ENCODE data around the gene NRF1. TPM values are rescaled to one million over a fixed set of nuclear protein-coding genes. Genes with fewer than 3 reads are reported as not detected.

The NRF1 gene
- total and polyA plus RNA-seq, 4 donors, result 6.9 to 33.3 (median 14.8) TPM

DNA sequence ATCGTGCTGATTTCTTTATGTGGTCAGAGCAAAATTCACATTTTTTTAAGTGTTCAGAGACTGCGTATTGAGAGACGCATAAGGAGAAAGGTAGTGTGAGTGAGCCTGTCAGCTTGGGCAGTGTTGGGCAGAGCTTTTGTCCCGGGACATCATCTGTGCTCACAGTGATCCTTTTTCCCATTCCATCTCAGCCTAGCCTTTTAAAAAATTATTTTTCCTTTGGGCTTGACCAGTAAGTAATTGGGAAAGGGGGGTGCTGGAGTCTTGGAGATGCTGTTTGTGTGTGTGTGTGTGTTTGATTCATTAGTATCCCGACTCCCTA lies 1.5 kb downstream of the NRF1 start:
- peak overlapping the region; percentile 63 to 94 for H3K9ac ChIP-seq (ENCODE audit: insufficient read depth in 1 of 2, low read length in 2 of 2)
- no peaks in the 10 kb centered on the region for H3K27me3 ChIP-seq (ENCODE audit: control insufficient read depth in 3 of 3, insufficient read depth in 3 of 3, low read length in 2 of 3)
- DNase-seq (no peak), ATAC-seq (ENCODE audit: insufficient read depth, low FRiP score) (no peak)
- H3K36me3 ChIP-seq (ENCODE audit: control insufficient read depth in 4 of 4, insufficient read depth in 4 of 4, low read length in 4 of 4), result peaks cover 0 to 8% (median 0%) of the 10 kb centered on the region in 4 donors
- H3K9me3 ChIP-seq (ENCODE audit: control insufficient read depth in 4 of 4, insufficient read depth in 3 of 4, low read length in 3 of 4), result no peaks in the 10 kb centered on the region
- no peak overlapping the region for H3K4me3 ChIP-seq
- WGBS, 2 donors, result 18 to 30% methylated on average over 5 of the region's 5 CpGs
- TF ChIP-seq, protein P1, sequence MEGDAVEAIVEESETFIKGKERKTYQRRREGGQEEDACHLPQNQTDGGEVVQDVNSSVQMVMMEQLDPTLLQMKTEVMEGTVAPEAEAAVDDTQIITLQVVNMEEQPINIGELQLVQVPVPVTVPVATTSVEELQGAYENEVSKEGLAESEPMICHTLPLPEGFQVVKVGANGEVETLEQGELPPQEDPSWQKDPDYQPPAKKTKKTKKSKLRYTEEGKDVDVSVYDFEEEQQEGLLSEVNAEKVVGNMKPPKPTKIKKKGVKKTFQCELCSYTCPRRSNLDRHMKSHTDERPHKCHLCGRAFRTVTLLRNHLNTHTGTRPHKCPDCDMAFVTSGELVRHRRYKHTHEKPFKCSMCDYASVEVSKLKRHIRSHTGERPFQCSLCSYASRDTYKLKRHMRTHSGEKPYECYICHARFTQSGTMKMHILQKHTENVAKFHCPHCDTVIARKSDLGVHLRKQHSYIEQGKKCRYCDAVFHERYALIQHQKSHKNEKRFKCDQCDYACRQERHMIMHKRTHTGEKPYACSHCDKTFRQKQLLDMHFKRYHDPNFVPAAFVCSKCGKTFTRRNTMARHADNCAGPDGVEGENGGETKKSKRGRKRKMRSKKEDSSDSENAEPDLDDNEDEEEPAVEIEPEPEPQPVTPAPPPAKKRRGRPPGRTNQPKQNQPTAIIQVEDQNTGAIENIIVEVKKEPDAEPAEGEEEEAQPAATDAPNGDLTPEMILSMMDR (IDR thresholded peaks at IDR 0.05; ENCODE audit: control extremely low read depth, extremely low read depth), result no peak
- peaks cover 5 to 27% (median 8%) of the 10 kb centered on the region in 5 donors for H3K4me1 ChIP-seq (ENCODE audit: control insufficient read depth in 5 of 5, insufficient read depth in 5 of 5, low read length in 5 of 5)
- no peak overlapping the region for H3K27ac ChIP-seq (ENCODE audit: low read depth in 1 of 2, low read length in 1 of 2)

DNA sequence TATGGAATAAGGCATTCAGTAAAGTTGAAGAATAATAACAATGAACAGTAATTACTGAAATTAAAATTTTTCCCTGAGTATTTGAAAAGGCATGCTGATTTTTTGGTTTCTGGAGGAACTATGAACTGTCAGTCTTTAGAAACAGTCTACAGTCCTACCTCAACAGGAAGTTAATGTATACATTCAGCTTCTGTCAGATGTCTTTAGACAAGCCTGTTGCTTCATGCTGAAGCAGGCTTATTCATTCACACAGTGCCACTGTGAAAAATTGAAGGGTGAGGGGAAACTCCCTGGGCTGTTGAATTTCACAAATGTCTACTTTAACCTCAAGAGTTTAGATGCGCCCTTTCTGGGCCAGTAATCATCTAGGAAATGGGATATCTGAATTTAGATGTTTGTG lies 3.5 kb downstream of the NRF1 start:
- TF ChIP-seq, protein P1 (IDR thresholded peaks at IDR 0.05; ENCODE audit: control extremely low read depth, extremely low read depth), result no peak
- no peak overlapping the region for H3K9ac ChIP-seq (ENCODE audit: insufficient read depth in 1 of 2, low read length in 2 of 2)
- no peaks in the 10 kb centered on the region for H3K27me3 ChIP-seq (ENCODE audit: control insufficient read depth in 3 of 3, insufficient read depth in 3 of 3, low read length in 2 of 3)
- peaks cover 5 to 27% (median 13%) of the 10 kb centered on the region in 5 donors for H3K4me1 ChIP-seq (ENCODE audit: control insufficient read depth in 5 of 5, insufficient read depth in 5 of 5, low read length in 5 of 5)
- ATAC-seq (ENCODE audit: insufficient read depth, low FRiP score) (no peak), DNase-seq (peak in 1 of 3 donors; percentile 38)
- H3K9me3 ChIP-seq (ENCODE audit: control insufficient read depth in 4 of 4, insufficient read depth in 3 of 4, low read length in 3 of 4), result no peaks in the 10 kb centered on the region
- H3K36me3 ChIP-seq (ENCODE audit: control insufficient read depth in 4 of 4, insufficient read depth in 4 of 4, low read length in 4 of 4), result no peaks in the 10 kb centered on the region
- H3K4me3 ChIP-seq, result no peak overlapping the region
- H3K27ac ChIP-seq (ENCODE audit: low read depth in 1 of 2, low read length in 1 of 2), result no peak overlapping the region
- WGBS, 2 donors, result 31 to 53% methylated on average over 1 of the region's 1 CpG

DNA sequence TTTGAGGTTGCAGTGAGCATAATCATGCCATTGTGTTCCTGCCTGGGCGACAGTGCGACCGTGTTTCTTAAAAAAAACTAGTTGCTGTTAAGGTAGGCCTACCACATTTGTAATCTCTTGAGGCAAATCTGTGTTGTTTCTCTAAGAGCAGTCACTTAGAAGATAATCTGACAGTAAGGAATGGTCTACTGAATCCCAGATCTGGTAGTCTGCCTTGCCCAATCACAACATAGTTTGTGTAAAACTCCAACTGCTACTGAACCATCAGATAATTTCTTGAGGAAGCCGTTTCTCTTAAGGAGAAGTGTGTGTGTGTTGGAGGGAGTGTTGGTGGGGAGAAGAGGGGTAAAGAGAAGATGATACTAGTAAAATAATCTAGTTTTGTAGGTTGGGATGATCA lies 5.0 kb downstream of the NRF1 start:
- WGBS, 2 donors, result 39 to 58% methylated on average over 4 of the region's 4 CpGs
- Histone ChIP-seq H3K4me3 (no peak overlapping the region), H3K9ac (ENCODE audit: insufficient read depth in 1 of 2, low read length in 2 of 2) (no peak overlapping the region), H3K36me3 (ENCODE audit: control insufficient read depth in 4 of 4, insufficient read depth in 4 of 4, low read length in 4 of 4) (no peaks in the 10 kb centered on the region), H3K4me1 (ENCODE audit: control insufficient read depth in 5 of 5, insufficient read depth in 5 of 5, low read length in 5 of 5) (peaks cover 1 to 21% (median 13%) of the 10 kb centered on the region in 5 donors), H3K27ac (ENCODE audit: low read depth in 1 of 2, low read length in 1 of 2) (no peak overlapping the region), H3K9me3 (ENCODE audit: control insufficient read depth in 4 of 4, insufficient read depth in 3 of 4, low read length in 3 of 4) (no peaks in the 10 kb centered on the region), H3K27me3 (ENCODE audit: control insufficient read depth in 3 of 3, insufficient read depth in 3 of 3, low read length in 2 of 3) (no peaks in the 10 kb centered on the region)
- ATAC-seq (ENCODE audit: insufficient read depth, low FRiP score) (no peak), DNase-seq (no peak)
- TF ChIP-seq, protein P1 (IDR thresholded peaks at IDR 0.05; ENCODE audit: control extremely low read depth, extremely low read depth), result no peak

DNA sequence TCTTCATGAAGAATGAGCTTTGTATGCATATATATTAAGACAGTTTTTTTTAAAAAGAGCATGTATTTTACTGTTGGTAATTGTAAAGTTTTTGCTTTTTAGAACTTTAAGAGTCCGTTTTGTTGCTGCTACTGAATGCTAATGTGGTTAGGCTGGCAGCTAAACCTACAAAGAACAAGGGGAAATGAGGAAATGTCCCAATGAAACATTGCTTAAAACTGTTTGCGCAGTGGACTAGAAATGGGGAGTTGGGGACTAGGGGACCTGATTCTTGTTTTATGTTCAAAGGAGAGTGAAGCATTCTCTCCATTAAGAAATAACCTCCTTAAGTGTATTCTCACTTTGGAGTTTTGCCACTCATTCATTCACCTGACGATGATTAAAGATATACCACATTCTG lies 5.7 kb downstream of the NRF1 start:
- Histone ChIP-seq H3K27me3 (ENCODE audit: control insufficient read depth in 3 of 3, insufficient read depth in 3 of 3, low read length in 2 of 3) (no peaks in the 10 kb centered on the region), H3K9me3 (ENCODE audit: control insufficient read depth in 4 of 4, insufficient read depth in 3 of 4, low read length in 3 of 4) (no peaks in the 10 kb centered on the region), H3K4me3 (no peak overlapping the region), H3K27ac (ENCODE audit: low read depth in 1 of 2, low read length in 1 of 2) (no peak overlapping the region), H3K36me3 (ENCODE audit: control insufficient read depth in 4 of 4, insufficient read depth in 4 of 4, low read length in 4 of 4) (no peaks in the 10 kb centered on the region), H3K4me1 (ENCODE audit: control insufficient read depth in 5 of 5, insufficient read depth in 5 of 5, low read length in 5 of 5) (peaks cover 1 to 21% (median 13%) of the 10 kb centered on the region in 5 donors), H3K9ac (ENCODE audit: insufficient read depth in 1 of 2, low read length in 2 of 2) (no peak overlapping the region)
- DNase-seq (no peak), ATAC-seq (ENCODE audit: insufficient read depth, low FRiP score) (no peak)
- TF ChIP-seq, protein P1 (IDR thresholded peaks at IDR 0.05; ENCODE audit: control extremely low read depth, extremely low read depth), result no peak
- WGBS, 2 donors, result 33 to 55% methylated on average over 3 of the region's 3 CpGs

Data from lung (tissue), 12 donors.